A673 (cell line): ENCODE results near the gene FBN1. TPM values are rescaled to one million over a fixed set of nuclear protein-coding genes. Genes with fewer than 3 reads are reported as not detected.

Experiments used
- BruUV-seq: library from RNA; stranded (reverse); fragments of 400-500 nt; replicated peaks from 2 replicates; lab custom pipeline; 2021; lab: Mats Ljungman, UMichigan
- CTCF ChIA-PET: fragments of 300-600 bp; sonication (Branson Sonifier 250); formaldehyde crosslinking; loops from one replicate; lab custom pipeline; 2022; ENCODE audit warnings: antibody characterized with exemption; lab: Charles Lee
- POLR2A ChIA-PET: fragments of 300-600 bp; sonication (Branson Sonifier 250); formaldehyde crosslinking; loops from one replicate; lab custom pipeline; 2022; ENCODE audit warnings: antibody characterized with exemption; ENCODE audit not compliant: low non-redundant PET; lab: Charles Lee
- DNase-seq: peaks from one replicate; pipeline ENCODE4 v3.0.0-alpha.2; 2015; ENCODE audit warnings: low spot score
- H3K27ac ChIP-seq: fragments of 200-600 bp; sonication (generic); 2 replicates; pipeline ENCODE4 v1.5.1; 2016; ENCODE audit warnings: mixed run types, low read depth, mild to moderate bottlenecking, mixed read lengths, antibody characterized with exemption, low read length; ENCODE audit not compliant: poor library complexity, severe bottlenecking
- H3K27me3 ChIP-seq: fragments of 200-600 bp; sonication (generic); replicated peaks from 2 replicates; pipeline ENCODE4 v1.6.1; 2017; ENCODE audit warnings: mixed run types, low read depth, mild to moderate bottlenecking, mixed read lengths, antibody characterized with exemption, low read length; ENCODE audit not compliant: insufficient read depth, poor library complexity
- H3K36me3 ChIP-seq: fragments of 200-600 bp; sonication (generic); 2 replicates; pipeline ENCODE4 v1.6.1; 2016; ENCODE audit warnings: mixed run types, mild to moderate bottlenecking, mixed read lengths, antibody characterized with exemption, low read length; ENCODE audit not compliant: insufficient read depth, poor library complexity, severe bottlenecking
- H3K4me1 ChIP-seq: fragments of 200-600 bp; sonication (generic); 2 replicates; pipeline ENCODE4 v1.6.1; 2017; ENCODE audit warnings: mixed run types, mild to moderate bottlenecking, mixed read lengths, antibody characterized with exemption, low read length; ENCODE audit not compliant: insufficient read depth, poor library complexity, severe bottlenecking
- H3K4me3 ChIP-seq: fragments of 200-600 bp; sonication (generic); 2 replicates; pipeline ENCODE4 v1.5.1; 2016; ENCODE audit warnings: low read depth, mixed run types, mild to moderate bottlenecking, mixed read lengths, low read length; ENCODE audit not compliant: poor library complexity, severe bottlenecking
- H3K9me3 ChIP-seq: fragments of 200-600 bp; sonication (generic); 2 replicates; pipeline ENCODE4 v1.6.1; 2016; ENCODE audit warnings: mixed run types, low read depth, mild to moderate bottlenecking, mixed read lengths, antibody characterized with exemption, low read length; ENCODE audit not compliant: poor library complexity, severe bottlenecking
- EZH2 ChIP-seq: fragments of 200-600 bp; sonication (generic); IDR thresholded peaks from 2 replicates; pipeline ENCODE4 v1.6.1; 2017; ENCODE audit warnings: borderline replicate concordance, low read depth, mild to moderate bottlenecking, mixed read lengths, antibody characterized with exemption, low read length; ENCODE audit not compliant: poor library complexity, severe bottlenecking
- intact Hi-C: fragments of 100-400 bp; cut with micrococcal nuclease; formaldehyde crosslinking; loops from one replicate; pipeline ENCODE4 v1.10.0; 2022; ENCODE audit not compliant: unreplicated experiment
- total RNA-seq: library from RNA; stranded (reverse); gene quantifications from 2 replicates; pipeline ENCODE4 v1.2.3, GENCODE V29; 2021
- TF ChIP-seq, protein P1 (sequence below): fragments of 300-800, 200-600 bp; sonication (generic); conservative IDR thresholded peaks from 2 replicates; pipeline ENCODE4 v1.5.1; 2017; ENCODE audit warnings: low read depth, mild to moderate bottlenecking, antibody characterized with exemption, low read length, moderate library complexity, mixed read lengths

The FBN1 gene
- total RNA-seq, 1 experiment from 2014 or later, result 25.4 TPM

DNA sequence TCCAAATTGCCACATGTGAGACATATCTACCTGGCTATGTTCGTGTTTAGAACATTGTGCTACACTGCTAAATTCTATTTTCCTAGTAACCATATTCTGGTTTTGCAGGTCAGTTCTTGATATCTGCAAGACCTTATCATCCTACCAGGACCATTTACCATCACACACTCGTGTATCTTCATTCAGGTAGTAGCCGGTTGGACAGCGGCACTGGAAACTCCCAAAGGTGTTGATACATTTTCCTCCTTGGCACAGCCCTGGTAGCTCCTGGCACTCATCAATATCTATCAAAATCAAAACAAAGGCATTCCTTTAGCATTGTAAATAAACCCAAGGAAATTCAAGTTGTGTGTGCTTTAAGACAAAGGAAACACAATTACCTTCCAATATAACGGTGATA lies 180.1 kb downstream of the FBN1 start:
- intact Hi-C loops, result no loop called here
- CTCF ChIA-PET, result no interaction called here
- no TSS peak for BruUV-seq
- no peak for TF ChIP-seq EZH2
- TF ChIP-seq, protein P1, sequence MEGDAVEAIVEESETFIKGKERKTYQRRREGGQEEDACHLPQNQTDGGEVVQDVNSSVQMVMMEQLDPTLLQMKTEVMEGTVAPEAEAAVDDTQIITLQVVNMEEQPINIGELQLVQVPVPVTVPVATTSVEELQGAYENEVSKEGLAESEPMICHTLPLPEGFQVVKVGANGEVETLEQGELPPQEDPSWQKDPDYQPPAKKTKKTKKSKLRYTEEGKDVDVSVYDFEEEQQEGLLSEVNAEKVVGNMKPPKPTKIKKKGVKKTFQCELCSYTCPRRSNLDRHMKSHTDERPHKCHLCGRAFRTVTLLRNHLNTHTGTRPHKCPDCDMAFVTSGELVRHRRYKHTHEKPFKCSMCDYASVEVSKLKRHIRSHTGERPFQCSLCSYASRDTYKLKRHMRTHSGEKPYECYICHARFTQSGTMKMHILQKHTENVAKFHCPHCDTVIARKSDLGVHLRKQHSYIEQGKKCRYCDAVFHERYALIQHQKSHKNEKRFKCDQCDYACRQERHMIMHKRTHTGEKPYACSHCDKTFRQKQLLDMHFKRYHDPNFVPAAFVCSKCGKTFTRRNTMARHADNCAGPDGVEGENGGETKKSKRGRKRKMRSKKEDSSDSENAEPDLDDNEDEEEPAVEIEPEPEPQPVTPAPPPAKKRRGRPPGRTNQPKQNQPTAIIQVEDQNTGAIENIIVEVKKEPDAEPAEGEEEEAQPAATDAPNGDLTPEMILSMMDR, result no peak
- no peaks in the 10 kb centered on the region for H3K4me1 ChIP-seq
- no peaks in the 10 kb centered on the region for H3K36me3 ChIP-seq
- H3K9me3 ChIP-seq, result no peaks in the 10 kb centered on the region
- DNase-seq, result no peak
- POLR2A ChIA-PET, result no interaction called here
- H3K27ac ChIP-seq, result no peak overlapping the region
- no peak overlapping the region for H3K4me3 ChIP-seq
- no peaks in the 10 kb centered on the region for H3K27me3 ChIP-seq

- H3K27ac ChIP-seq, result no peak overlapping the region
- ChIA-PET POLR2A (no interaction called here), CTCF (no interaction called here)
- no TSS peak for BruUV-seq
- DNase-seq, result no peak
- no peaks in the 10 kb centered on the region for H3K4me1 ChIP-seq
- H3K27me3 ChIP-seq, result no peaks in the 10 kb centered on the region
- TF ChIP-seq, protein P1, result no peak
- TF ChIP-seq EZH2, result no peak
- no peaks in the 10 kb centered on the region for H3K36me3 ChIP-seq
- intact Hi-C loops, result no loop called here
- no peaks in the 10 kb centered on the region for H3K9me3 ChIP-seq
- H3K4me3 ChIP-seq, result no peak overlapping the region
Measured at GRCh38 chr15:48463366-48463880, 182.1 kb downstream of the FBN1 start.

DNA sequence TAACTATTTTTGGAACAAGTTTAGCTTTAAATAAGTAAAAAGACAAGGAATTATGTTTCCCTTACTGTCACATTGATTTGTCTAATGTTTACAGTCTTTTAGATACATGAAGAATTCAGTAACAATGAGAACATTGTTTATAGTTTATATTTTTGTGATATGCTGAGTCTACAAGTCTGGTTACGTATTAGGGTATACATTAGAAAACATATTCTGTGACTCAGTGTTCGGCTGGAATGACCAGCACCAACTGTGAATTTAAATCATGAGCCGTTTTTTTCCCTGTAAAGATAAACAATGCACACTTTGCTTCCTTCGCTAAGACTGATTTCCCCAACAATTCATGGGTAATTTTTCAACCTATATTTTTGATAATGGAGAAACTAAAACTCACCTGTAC lies 182.8 kb downstream of the FBN1 start:
- intact Hi-C loops, result no loop called here
- H3K27ac ChIP-seq, result no peak overlapping the region
- DNase-seq, result no peak
- BruUV-seq, result no TSS peak
- TF ChIP-seq EZH2, result no peak
- TF ChIP-seq, protein P1, result no peak
- H3K4me1 ChIP-seq, result no peaks in the 10 kb centered on the region
- H3K9me3 ChIP-seq, result no peaks in the 10 kb centered on the region
- no peaks in the 10 kb centered on the region for H3K27me3 ChIP-seq
- H3K4me3 ChIP-seq, result no peak overlapping the region
- H3K36me3 ChIP-seq, result no peaks in the 10 kb centered on the region
- CTCF ChIA-PET, result no interaction called here
- POLR2A ChIA-PET, result no interaction called here
